NOMO-1 treated with DMSO at 0.1 percent for 48 hours (cell line): ENCODE results near the gene ANOS1.
"Not testable (repeated sequence)": the region's sequence is repeated elsewhere in the genome, so short reads cannot be mapped to it uniquely, and the experiment has no call there.

ENCODE experiments used
- DNase-seq: peaks from one replicate; lab custom pipeline; 2025; ENCODE audit not compliant: unreplicated experiment; lab: John Stamatoyannopoulos, UW

The ANOS1 gene

DNA sequence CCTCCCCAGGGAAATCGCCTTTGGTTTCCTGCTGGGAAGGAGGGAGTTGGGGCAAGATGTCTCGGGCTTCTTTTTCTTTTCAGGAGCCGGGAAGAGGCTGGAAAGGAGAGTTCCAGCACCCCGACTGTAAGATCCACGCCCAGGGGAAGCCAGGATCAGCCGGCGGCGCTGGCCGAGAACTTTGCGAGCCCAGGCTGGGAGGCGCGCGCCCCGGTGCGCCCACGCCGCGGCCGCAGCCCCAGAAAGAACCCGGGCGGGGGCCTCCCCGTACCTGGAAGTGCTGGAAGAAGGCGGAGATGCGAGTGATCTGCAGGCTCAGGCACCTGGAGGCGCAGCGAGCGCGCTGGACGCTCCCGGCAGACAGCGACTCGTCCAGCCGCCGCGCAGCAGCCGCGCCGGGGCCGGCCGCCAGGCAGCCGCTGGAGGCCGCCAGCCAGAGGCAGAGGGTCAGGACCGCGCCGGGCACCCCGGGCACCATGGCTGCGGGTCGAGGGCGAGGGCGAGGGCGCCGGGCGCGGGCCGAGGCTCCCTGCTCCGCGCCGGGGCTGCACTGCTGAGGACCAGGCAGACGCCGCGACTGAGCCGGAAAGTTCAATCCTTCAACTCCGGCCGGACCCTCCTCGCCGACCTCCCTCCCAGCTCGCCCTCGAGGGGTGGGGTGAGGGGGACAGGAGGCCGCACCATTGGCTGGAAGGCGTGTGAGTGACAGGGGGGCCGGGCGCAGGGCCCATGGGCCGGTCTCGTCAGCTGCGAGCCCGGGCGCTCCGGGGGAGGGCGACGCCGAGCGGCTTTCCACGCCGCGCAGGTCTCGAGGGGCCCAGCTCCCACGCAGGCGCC is at the start of gene ANOS1:
Gene ANOS1, minus strand, starts transcription at position 579 of the 837 bp plus-strand sequence. Its CDS starts 101 bp downstream, at position 478.
- DNase-seq, result peak; percentile 65

GRCh38 chrX:8773117-8773516 is 41.2 kb upstream of the ANOS1 start:
- DNase-seq, result no peak

DNA sequence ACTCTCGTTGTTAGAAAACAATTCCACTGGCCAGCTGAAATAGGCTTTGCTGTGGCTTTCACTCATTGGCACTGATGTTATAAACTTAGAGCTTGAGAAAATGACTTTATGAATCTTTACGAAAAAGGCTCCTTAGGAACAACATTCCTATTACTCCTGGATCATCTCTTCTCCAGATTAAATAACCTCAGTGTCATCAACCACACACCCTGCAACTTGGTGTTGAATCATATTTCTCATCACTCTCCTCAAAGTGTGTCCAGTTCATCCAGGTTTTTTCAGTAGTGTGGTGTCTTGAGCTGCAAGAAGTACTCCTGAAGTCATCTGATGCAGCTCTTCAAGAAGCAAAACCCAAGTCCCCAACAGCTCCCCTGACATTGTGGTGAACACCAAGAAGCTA is 28.1 kb upstream of the ANOS1 start:
- DNase-seq, result no peak

GRCh38 chrX:8758706-8759105 is 26.8 kb upstream of the ANOS1 start:
- DNase-seq, result not testable (repeated sequence)

DNA sequence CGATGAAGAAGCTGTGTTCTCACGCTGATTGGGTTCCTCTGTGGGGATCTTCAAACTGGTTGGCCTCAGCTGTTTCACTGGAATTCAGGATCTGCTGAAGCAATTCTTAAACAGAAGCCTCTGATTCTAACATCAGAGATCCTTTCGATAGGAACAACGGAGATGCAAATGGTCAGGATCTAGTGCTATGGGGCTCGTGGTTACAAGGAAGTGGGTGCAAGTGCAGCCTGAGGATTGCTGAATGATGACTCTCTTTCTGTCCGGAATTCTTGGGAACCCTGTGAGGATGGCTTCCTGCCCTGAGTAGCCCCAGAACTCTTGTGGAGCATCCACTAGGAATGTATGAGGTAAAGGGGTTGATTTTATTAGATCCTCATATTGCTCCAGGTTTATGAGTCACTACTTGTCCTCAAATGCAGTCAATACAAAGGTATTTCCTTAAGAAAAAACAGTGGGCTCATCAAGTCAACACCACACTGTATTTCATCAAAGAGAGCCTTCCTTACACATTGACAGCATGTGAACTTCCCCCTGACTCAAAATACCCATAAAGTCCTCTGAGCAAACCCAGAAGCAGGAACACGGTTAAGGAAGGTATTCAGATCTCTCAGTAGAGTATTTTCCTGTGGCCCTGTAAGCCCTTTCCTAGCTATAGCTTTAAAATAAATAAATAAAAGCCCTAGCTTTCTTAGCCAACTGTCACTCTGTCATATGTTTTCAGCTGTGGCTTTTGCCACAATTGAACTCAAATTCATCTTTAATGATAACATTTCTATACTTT is 25.9 kb upstream of the ANOS1 start:
- DNase-seq, result not testable (repeated sequence)

GRCh38 chrX:8755813-8756212 is 23.9 kb upstream of the ANOS1 start:
- no peak for DNase-seq

DNA sequence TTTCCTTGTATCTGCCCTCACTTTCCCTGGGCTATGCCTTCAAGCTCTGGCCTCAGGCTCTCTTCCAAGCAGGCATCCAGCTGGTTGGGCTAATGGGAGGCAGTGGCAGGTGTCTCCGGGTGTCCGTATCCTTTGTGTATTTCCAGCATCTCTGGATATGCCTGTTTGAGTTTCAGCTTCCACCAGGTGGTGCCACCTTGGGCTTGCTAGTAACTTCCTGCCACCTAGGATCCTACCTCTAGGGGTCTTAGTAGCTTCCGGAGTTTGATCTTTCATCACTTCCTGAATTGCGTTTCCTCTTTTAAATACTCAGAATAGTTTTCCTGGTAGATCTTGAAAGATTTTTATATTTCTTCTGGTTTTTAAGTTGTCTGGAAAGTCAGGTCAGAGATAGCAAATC is 23.2 kb upstream of the ANOS1 start:
- DNase-seq, result peak; percentile 58

GRCh38 chrX:8749697-8750096 is 17.8 kb upstream of the ANOS1 start:
- no peak for DNase-seq

- DNase-seq, result peak; percentile 14
Observed at GRCh38 chrX:8748855-8749254, 16.9 kb upstream of the ANOS1 start.

- peak; percentile 52 for DNase-seq
Observed at GRCh38 chrX:8743126-8743732, 11.3 kb upstream of the ANOS1 start.

DNA sequence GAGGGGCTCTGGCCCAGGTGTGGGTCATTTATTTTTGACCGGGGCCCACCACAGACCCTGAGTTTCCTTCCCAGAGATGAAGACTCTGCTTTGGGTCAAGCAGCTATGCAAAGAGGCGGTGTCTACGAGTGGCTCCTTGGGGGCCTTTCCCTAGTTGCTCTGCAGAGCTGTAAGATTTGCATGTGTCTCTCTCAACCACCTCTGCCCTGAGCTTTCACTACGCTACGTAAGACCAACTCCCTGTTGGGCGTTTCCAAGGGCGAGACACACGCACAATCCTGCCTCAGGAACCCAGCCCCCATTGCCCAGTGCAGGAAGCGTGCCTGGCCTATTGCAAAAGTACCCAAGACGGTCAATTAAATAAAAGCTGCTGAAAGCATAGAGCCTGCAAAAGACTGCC is 10.0 kb upstream of the ANOS1 start:
- peak; percentile 86 for DNase-seq

GRCh38 chrX:8738588-8739189 is 6.8 kb upstream of the ANOS1 start:
- peak; percentile 68 for DNase-seq

DNA sequence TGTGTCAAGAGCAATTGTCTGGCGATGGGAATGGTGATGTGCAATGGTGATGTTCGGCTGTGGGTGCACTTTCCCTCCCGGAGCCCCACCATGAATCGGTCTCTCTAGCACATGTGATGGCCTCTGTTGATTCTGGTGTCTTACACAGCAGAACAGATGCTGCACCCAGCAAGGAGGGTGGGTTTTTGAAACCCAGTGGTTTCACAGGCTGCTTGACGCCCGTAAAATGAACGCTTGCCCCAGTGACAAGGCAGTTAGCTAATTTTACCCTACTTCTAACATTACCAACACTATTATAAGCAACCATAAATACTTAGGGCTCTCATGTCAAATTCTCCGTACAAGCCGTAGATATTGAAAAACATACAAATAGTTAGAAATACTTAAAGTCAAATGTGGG is 5.9 kb upstream of the ANOS1 start:
- no peak for DNase-seq

DNA sequence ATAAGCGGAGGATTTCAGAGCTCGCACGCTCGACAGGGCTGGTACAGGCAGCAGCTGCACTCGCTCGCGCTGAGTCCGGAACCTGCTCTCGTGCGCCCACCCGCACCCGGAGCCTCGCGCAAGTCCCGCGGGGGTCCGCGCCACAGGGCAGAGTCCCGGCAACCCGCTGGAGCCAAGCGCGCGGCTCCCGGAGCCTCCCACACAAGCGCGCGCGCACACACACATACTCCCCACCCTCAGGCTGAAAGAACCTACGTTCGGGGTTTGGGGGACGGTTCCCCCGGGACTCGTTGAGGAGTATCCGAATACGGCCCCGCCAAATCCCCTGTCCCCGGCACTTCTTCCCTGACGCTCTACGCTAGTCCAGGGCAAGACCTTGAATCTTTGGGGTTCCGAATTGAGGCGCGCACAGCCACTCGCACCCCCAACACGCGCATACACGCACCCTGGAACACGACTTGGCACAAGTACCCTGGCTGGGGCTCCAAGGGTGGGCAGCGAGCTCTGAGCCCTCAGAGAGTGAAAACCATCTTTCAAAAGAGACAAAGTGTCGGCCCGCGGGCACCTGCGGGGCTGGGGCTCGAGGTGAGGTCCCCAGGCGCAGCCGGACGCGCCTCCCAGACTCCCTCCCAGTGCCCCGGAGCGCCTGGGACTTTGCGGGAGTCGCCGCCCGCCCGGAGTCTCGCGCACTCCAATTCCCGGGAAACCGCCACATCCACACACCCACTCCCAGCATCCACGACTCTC is 952 bp downstream of the ANOS1 start:
- DNase-seq, result no peak

GRCh38 chrX:8729811-8730210 is 2.1 kb downstream of the ANOS1 start:
- no peak for DNase-seq

DNA sequence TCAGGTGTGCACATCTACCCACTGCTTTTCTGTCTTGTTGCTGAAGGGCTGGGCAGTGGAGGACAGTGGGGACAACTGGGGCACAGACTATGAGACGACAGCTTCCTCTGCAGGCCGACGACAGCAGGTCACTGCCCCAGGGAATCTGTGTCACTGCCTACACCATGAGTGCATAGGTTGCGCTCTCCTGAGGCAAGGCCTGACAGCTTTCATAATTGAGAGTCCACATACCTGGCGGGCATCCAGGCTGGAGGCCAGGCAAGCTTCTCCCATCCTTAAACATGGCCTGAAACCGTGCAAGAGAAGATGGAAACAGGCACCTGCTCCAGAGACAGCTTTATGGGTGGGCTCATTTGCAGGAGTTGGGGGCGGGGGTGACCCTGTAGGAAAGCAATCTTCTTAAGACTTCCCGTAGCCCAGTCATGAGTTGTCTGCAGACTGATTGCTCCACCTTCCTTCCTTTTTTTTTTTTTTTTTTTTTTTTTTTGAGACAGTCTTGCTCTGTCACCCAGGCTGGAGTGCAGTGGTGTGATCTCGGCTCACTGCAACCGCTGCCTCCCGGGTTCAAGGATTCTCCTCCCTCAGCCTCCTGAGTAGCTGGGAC is 2.9 kb downstream of the ANOS1 start:
- peak; percentile 81 for DNase-seq

GRCh38 chrX:8726031-8726652 is 5.8 kb downstream of the ANOS1 start:
- DNase-seq, result no peak

- no peak for DNase-seq
Observed at GRCh38 chrX:8724300-8724699, 7.6 kb downstream of the ANOS1 start.

DNA sequence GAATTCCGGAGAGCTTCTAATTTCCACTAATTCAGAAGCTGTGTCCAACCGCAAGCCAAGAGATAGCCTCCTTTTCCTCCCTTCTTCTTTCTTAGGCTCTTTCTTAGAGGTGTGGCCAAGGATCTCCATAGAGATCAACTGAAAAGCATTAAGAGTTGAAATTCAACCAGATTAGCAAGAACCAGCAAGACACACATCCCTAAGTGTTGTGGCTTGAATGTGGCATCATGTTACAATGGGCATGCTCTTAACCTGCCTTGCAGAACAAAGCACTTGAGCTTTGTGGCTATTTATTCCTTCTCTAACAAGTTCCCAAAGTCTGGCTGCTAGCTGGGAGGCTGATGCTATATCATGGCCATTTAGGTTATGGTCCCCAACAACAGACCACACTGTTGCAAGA is 10.4 kb downstream of the ANOS1 start:
- no peak for DNase-seq

DNA sequence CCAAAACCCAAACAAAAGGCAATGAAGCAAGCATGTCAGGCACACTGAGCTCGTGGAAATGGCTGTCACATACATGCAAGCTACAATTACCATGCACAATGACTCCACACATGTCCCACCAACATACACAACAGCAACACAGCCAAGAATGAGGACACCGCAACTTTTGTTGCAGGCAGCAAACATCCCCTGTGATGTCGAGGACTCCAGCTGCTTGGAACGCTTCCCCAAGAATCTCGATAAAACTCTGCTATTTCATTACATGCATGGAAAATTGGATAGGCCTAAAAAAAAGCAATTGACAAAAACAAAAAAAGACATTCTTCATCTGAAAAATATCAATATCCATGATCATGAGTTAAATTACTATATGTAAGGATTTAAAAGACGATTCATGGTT is 11.8 kb downstream of the ANOS1 start:
- DNase-seq, result no peak
